Middle frontal gyrus (tissue), 1 donor: ENCODE results near the gene TMEM117.
"Not testable (repeated sequence)": the region's sequence is repeated elsewhere in the genome, so short reads cannot be mapped to it uniquely, and the experiment has no call there.

Experiments
- DNase-seq: peaks from one replicate; pipeline ENCODE4 v3.0.0-alpha.2; 2015; ENCODE audit warnings: low spot score; ENCODE audit errors: extremely low spot score

Gene TMEM117

GRCh38 chr12:44195719-44196118 is 359.8 kb downstream of the TMEM117 start:
- not testable (repeated sequence) for DNase-seq

GRCh38 chr12:44206045-44206444 is 370.2 kb downstream of the TMEM117 start:
- no peak for DNase-seq

GRCh38 chr12:44217146-44217883 is 381.4 kb downstream of the TMEM117 start:
- no peak for DNase-seq

- no peak for DNase-seq
Measured at GRCh38 chr12:44223736-44224135, 387.9 kb downstream of the TMEM117 start.

GRCh38 chr12:44224399-44225148 is 388.7 kb downstream of the TMEM117 start:
- DNase-seq = no peak

- DNase-seq = no peak
Measured at GRCh38 chr12:44225149-44225510, 389.2 kb downstream of the TMEM117 start.

GRCh38 chr12:44227616-44228015 is 391.7 kb downstream of the TMEM117 start:
- no peak for DNase-seq

- no peak for DNase-seq
Measured at GRCh38 chr12:44229846-44230245, 394.0 kb downstream of the TMEM117 start.

GRCh38 chr12:44235674-44236073 is 399.8 kb downstream of the TMEM117 start:
- DNase-seq = no peak

GRCh38 chr12:44240186-44240585 is 404.3 kb downstream of the TMEM117 start:
- no peak for DNase-seq

- DNase-seq = no peak
Measured at GRCh38 chr12:44245932-44246331, 410.1 kb downstream of the TMEM117 start.

GRCh38 chr12:44246482-44247105 is 410.7 kb downstream of the TMEM117 start:
- DNase-seq = no peak

- DNase-seq = no peak
Measured at GRCh38 chr12:44247588-44247987, 411.7 kb downstream of the TMEM117 start.

GRCh38 chr12:44248436-44248835 is 412.6 kb downstream of the TMEM117 start:
- DNase-seq = no peak

GRCh38 chr12:44250440-44250839 is 414.6 kb downstream of the TMEM117 start:
- not testable (repeated sequence) for DNase-seq

GRCh38 chr12:44253338-44253856 is 417.5 kb downstream of the TMEM117 start:
- DNase-seq = no peak

- DNase-seq = no peak
Measured at GRCh38 chr12:44258246-44258645, 422.4 kb downstream of the TMEM117 start.

GRCh38 chr12:44259890-44260289 is 424.0 kb downstream of the TMEM117 start:
- DNase-seq = no peak

GRCh38 chr12:44260581-44260980 is 424.7 kb downstream of the TMEM117 start:
- DNase-seq = no peak

GRCh38 chr12:44285321-44285960 is 449.6 kb downstream of the TMEM117 start:
- no peak for DNase-seq

GRCh38 chr12:44286336-44286735 is 450.5 kb downstream of the TMEM117 start:
- no peak for DNase-seq
